ENCODE measurements around the gene KREMEN2.

The KREMEN2 gene

DNA sequence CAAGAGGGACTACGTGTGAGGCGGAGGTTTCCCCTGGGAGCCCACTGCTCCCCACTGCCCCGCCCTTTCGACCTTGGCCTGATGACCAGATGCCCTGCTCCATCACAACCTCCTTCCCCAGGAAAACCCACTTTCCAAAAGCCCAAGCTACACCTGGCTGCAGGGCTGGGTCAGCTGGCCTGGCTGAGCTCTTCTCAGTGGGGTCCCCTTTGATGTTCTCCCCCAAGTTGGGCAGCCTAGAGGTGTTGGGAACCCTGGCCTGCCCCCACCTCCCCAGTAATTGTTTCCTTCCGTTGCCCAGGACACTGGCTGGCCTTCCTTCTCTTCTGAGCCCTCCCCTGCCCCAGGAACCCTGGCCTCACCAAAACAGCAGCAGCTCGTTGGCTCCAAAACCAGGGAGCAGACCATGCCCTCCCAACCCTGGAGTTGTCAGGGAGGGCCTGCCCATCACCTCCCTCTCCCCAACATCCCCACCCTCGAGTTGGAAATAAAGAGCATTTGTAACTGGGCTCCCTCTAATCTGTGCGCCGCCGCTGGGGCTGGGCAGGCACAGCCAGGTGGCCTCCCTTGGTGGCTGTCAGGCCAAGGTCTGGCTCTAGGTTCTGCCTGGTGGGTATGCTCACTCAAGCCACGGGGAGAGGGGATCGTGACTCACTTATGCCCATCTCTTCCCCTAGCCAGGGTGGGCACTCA, 50.1 kb downstream of the KREMEN2 start:
- H3K27ac ChIP-seq (ENCODE audit: low read depth, low read length): no peak overlapping the region
- peaks cover 5% of the 10 kb centered on the region for H3K4me1 ChIP-seq (ENCODE audit: control insufficient read depth, insufficient read depth, low read length, unreplicated experiment)
- no peak overlapping the region for H2AFZ ChIP-seq (ENCODE audit: low read length, unreplicated experiment)
- no peaks in the 10 kb centered on the region for H3K79me2 ChIP-seq (ENCODE audit: control insufficient read depth, insufficient read depth, low read length, unreplicated experiment)
- no peak overlapping the region for H3K4me3 ChIP-seq (ENCODE audit: low read depth, low read length)
- no peaks in the 10 kb centered on the region for H3K36me3 ChIP-seq (ENCODE audit: insufficient read depth, low read length)
- peaks cover 23% of the 10 kb centered on the region; the same call in 1 of the 2 replicates for H3K27me3 ChIP-seq (ENCODE audit: insufficient read depth, low read length)

DNA sequence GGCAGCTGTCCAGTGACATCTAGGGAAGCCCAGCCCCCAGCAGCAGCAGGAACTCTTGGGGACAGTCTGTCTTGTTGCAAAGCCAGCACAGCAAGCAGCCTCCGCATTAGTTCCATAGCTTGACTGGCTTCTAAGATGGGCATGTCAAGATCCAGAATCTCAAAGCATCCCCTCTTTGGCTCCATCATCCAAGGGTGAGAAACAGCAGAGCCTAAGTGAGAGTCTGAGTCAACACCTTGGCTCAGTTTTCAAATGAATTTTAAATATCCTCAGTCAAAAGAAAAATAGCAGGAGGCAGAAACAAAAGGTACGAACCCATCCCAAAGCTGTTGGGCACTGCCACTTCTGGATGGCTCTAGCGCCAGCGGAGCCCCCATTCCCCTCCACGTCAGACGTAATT, 50.9 kb downstream of the KREMEN2 start:
- Histone ChIP-seq H3K27me3 (ENCODE audit: insufficient read depth, low read length) (peaks cover 23% of the 10 kb centered on the region; the same call in 1 of the 2 replicates), H3K4me3 (ENCODE audit: low read depth, low read length) (no peak overlapping the region), H2AFZ (ENCODE audit: low read length, unreplicated experiment) (no peak overlapping the region), H3K27ac (ENCODE audit: low read depth, low read length) (no peak overlapping the region), H3K36me3 (ENCODE audit: insufficient read depth, low read length) (no peaks in the 10 kb centered on the region), H3K79me2 (ENCODE audit: control insufficient read depth, insufficient read depth, low read length, unreplicated experiment) (no peaks in the 10 kb centered on the region), H3K4me1 (ENCODE audit: control insufficient read depth, insufficient read depth, low read length, unreplicated experiment) (peaks cover 5% of the 10 kb centered on the region)

DNA sequence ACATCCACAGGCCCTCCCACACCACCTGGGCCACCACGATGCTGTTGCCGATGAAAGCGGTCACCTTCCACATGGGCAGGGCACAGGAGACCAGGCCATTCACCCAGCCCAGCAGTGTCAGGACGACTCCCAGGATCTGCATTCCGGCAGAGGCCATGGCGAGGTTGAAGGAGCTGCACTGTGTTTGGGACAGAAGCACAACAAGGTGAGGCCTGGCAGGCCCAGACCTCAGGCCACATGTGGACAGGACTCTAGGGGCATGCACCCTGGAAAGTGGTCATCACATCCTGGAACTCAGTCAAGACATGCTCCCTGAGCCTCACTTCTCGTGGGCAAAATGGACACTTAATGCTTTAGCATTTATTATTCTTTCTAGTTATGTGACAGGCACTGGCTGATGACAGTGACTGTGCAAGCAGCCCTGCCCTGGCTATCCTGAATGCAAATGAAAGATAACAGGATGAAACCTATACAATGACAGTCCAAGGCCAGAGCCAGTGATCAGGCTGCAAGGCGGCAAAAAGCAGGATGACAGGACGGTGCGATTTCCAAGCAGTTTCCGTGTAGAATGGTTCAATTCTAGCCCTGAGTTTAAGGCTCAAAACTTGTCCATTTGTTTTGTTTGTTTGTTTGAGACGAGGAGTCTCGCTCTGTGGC, 51.9 kb downstream of the KREMEN2 start:
- no peak overlapping the region for H2AFZ ChIP-seq (ENCODE audit: low read length, unreplicated experiment)
- no peak overlapping the region for H3K27ac ChIP-seq (ENCODE audit: low read depth, low read length)
- H3K27me3 ChIP-seq (ENCODE audit: insufficient read depth, low read length): peaks cover 23% of the 10 kb centered on the region; the same call in 1 of the 2 replicates
- H3K79me2 ChIP-seq (ENCODE audit: control insufficient read depth, insufficient read depth, low read length, unreplicated experiment): no peaks in the 10 kb centered on the region
- H3K36me3 ChIP-seq (ENCODE audit: insufficient read depth, low read length): no peaks in the 10 kb centered on the region
- H3K4me1 ChIP-seq (ENCODE audit: control insufficient read depth, insufficient read depth, low read length, unreplicated experiment): peaks cover 5% of the 10 kb centered on the region
- no peak overlapping the region for H3K4me3 ChIP-seq (ENCODE audit: low read depth, low read length)

DNA sequence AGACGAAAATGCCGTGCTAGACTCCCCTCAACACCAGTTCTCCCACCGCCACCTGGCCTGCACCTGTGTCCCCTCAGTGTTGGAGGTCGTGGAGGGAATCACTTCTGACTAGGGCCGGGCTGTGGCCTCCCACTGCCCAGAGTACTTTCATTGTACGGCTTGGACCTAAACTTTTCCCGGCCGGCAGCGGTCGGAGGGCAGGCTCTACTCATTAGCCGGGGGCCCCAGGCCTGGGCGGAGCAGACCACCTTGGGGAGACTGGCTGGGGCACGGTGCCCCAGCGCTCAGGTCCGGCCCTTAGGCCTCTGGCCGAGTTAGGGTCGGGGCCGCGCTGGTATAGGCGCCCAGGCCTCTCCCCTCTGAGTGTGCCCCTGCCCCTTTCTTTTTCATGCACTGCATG, 53.3 kb downstream of the KREMEN2 start:
- H3K36me3 ChIP-seq (ENCODE audit: insufficient read depth, low read length): no peaks in the 10 kb centered on the region
- peaks cover 14% of the 10 kb centered on the region; the same call in 1 of the 2 replicates for H3K27me3 ChIP-seq (ENCODE audit: insufficient read depth, low read length)
- no peak overlapping the region for H3K4me3 ChIP-seq (ENCODE audit: low read depth, low read length)
- H3K27ac ChIP-seq (ENCODE audit: low read depth, low read length): no peak overlapping the region
- no peak overlapping the region for H2AFZ ChIP-seq (ENCODE audit: low read length, unreplicated experiment)
- peaks cover 5% of the 10 kb centered on the region for H3K4me1 ChIP-seq (ENCODE audit: control insufficient read depth, insufficient read depth, low read length, unreplicated experiment)
- H3K79me2 ChIP-seq (ENCODE audit: control insufficient read depth, insufficient read depth, low read length, unreplicated experiment): no peaks in the 10 kb centered on the region

Data from ACC112 (cell line).